Fibroblast of pulmonary artery (primary cell): ENCODE data around the gene MAP3K6.

Source experiments
- DNase-seq: peaks from one replicate; pipeline ENCODE4 v3.0.0-alpha.2; 2010; ENCODE audit warnings: low read depth
- H3K4me3 ChIP-seq: replicated peaks from 2 replicates; pipeline ENCODE4 v1.5.1; 2011; ENCODE audit warnings: low read depth, mild to moderate bottlenecking, control low read depth, low read length, moderate library complexity
- TF ChIP-seq, protein P1 (sequence below): IDR thresholded peaks from 2 replicates; pipeline ENCODE4 v1.5.1; 2011; ENCODE audit warnings: mild to moderate bottlenecking, control low read depth, low read length, inconsistent platforms; ENCODE audit errors: missing control alignments

Gene MAP3K6

DNA sequence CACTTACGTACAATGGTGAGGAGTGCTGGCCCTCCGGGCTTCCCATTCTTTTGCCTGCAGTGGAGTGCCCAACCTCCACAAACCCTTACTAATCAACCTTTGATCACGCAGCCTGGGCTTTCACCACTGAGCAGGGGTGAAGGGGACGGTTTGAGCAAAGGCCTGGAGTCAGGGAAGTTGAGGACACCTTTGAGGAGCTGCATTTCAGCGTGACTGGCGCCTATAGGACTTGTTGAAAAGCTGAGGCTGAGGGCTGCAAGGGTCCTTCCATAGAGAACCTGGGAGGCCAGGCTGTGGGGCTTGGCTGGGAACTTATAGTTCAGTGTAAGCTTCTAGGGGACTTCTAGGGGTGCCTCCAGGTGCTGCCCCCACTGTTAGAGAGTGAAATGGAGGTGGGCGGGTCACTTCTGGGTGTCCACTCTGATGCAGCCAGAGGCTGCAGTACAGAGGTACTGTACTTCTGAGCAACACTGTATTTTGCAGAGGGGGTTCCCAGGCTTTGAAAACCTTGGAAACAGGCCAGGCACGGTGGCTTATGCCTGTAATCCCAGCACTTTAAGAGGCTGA, 15.1 kb downstream of the MAP3K6 start:
- TF ChIP-seq, protein P1, sequence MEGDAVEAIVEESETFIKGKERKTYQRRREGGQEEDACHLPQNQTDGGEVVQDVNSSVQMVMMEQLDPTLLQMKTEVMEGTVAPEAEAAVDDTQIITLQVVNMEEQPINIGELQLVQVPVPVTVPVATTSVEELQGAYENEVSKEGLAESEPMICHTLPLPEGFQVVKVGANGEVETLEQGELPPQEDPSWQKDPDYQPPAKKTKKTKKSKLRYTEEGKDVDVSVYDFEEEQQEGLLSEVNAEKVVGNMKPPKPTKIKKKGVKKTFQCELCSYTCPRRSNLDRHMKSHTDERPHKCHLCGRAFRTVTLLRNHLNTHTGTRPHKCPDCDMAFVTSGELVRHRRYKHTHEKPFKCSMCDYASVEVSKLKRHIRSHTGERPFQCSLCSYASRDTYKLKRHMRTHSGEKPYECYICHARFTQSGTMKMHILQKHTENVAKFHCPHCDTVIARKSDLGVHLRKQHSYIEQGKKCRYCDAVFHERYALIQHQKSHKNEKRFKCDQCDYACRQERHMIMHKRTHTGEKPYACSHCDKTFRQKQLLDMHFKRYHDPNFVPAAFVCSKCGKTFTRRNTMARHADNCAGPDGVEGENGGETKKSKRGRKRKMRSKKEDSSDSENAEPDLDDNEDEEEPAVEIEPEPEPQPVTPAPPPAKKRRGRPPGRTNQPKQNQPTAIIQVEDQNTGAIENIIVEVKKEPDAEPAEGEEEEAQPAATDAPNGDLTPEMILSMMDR: no peak
- DNase-seq: no peak
- H3K4me3 ChIP-seq: no peak overlapping the region

DNA sequence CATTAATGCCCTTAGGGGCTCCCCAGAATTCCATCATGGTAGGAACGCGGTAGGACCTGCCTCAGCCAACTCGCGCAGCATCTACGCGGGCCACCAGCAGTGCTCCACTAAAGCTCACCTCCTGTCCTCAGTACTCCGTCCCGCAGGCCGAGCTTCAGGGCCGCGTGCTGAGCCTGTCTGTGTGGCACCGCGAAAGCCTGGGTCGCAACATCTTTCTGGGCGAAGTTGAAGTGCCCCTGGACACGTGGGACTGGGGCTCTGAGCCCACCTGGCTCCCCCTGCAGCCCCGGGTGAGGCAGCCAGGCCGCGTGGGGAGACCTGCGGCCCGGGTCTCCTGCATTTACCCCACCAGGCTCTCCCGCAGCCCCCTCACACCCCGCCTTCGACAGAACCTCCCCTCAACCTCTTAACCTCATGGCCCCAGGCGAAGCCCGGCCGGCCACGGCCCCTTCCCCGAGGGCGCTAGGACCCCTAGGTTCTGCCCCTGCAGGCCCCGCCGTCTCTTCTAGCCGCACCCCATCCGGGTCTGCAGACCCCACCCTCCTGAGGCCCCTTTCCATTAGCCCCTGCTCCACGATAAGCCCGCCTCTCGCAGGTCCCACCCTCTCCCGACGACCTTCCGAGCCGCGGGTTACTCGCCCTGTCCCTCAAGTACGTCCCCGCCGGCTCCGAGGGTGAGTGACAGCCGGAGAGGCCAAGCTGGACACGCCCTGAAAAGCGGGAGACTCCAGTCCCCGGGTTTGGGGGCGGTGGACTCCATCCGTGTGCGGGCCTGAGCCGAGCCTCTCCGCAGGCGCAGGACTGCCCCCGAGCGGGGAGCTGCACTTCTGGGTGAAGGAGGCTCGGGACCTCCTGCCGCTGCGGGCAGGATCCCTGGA, 15.9 kb downstream of the MAP3K6 start:
- H3K4me3 ChIP-seq: no peak overlapping the region
- no peak for DNase-seq
- TF ChIP-seq, protein P1: no peak

DNA sequence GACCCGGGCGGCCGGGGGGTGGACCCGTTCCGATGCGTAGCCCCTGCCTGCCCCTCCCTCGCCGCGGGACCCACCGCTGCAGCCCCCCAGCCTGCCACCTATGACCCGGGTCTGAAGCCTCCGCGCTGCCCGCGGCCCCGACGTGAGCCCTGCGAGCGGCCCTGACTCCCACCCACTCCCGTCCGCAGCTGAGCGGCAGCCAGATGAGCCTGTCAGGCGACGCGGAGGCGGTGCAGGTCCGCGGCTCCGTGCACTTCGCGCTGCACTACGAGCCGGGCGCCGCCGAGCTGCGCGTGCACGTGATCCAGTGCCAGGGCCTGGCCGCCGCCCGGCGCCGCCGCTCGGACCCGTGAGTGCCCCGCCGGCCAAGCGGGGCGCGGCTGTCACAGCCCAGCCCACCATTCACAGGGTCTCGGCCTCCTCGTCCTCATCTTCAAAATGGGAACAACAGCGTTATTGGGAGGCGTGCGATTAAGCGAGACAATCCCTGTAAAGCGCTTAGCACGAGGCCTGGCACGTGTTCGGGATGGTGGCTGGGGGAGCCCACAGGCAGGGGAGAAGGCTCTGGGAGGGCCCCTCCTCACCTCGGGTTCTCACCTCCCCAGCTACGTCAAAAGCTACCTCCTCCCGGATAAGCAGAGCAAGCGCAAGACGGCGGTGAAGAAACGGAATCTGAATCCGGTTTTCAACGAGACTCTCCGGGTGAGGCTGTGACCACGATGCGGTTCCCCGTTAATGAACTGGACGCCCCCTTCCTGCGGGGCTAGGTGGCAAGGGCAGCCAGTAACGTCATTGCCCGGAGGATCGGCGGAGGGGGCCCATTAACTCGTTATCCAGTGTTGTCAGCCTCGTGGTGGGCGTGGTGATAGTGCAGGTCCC, 16.7 kb downstream of the MAP3K6 start:
- peak; percentile 76 for DNase-seq
- peak overlapping the region; percentile 43 for H3K4me3 ChIP-seq

DNA sequence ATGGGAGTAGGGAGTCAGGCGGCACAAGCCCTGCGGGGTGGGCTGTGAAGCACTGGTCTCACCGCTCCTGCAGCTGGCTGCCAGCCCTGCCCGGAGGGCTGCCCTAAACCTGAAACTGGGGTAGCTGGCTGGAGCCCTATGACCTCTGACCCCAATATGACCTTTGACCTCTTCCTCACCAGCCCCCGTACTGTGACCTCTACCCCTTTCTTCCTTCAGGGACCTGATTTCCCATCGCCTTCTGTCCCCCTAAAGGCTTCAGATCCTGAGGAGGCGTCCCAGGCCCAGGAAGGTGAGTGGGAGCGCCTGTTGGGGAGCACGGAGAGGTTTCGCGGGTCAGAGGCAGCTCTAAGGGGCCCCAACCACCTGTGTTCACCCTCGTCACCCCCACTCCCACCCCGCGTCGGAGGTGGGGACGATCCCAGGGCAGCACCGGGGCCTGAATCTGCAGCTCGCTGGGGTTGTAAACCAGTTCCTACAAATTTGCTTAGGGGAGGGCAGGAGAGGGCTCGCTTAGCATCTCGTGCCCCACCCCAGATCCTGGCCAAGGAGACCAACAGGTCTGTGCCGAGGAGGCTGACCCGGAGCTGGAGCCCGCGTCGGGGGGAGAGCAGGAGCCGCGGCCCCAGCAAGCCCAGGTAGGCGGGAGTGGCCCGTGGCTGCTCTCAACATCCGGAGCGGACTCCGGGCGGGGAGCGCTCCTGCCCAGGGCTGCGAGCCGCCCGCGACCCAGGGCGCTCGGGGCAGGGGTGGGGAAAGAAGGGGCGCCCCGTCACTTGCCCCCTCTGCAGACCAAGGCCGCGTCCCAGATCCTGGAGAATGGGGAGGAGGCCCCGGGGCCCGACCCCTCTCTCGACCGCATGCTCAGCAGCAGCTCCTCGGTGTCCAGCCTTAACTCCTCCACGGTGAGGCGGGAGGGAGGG, 17.6 kb downstream of the MAP3K6 start:
- DNase-seq: no peak

More for the DNA sequence above, 16.7 kb downstream of the MAP3K6 start:
- TF ChIP-seq, protein P1: no peak

DNA sequence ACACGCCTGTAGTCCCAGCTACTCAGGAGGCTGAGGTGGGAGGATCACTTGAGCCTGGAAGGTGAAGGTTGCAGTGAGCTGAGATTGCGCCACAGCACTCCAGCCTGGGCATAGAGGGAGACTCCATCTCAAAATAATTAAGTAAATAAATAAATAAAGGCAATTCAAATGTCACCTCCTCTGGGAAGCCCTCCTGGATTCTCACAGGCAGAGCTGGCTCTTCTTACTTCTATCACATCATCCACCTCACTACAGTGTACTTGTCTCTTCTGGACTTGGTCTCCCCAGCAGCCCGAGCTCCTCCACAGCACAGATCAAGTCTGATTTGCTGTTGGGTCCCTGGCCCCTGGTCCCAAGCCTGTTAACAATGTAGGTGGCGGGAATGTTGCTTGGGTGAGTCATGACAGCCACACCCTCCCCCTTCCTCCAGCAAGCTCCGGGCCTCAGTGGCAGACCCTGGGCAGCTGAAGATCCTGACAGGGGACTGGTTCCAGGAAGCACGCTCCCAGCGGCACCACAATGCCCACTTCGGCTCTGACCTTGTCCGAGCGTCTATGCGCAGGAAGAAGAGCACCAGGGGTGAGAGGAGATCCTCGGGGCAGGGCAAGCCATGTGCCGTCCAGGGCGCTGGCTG, 19.7 kb downstream of the MAP3K6 start:
- H3K4me3 ChIP-seq: no peak overlapping the region
- TF ChIP-seq, protein P1: no peak
- DNase-seq: no peak

More for the DNA sequence above, 17.6 kb downstream of the MAP3K6 start:
- peak overlapping the region; percentile 43 for H3K4me3 ChIP-seq
- TF ChIP-seq, protein P1: no peak
